Mucosa of rectum (tissue), 2 donors: Measurements from ENCODE around the gene TBC1D16.

ENCODE experiments used
- H3K27ac ChIP-seq, 2 donors: one replicate each; pipeline ENCODE4 v1.7.0; 2013; ENCODE audit warnings: inconsistent platforms in 2 of 2, low read depth in 2 of 2, low read length in 2 of 2
- H3K27me3 ChIP-seq, 2 donors: one replicate each; pipeline ENCODE4 v1.7.0; 2013; ENCODE audit warnings: low read length in 2 of 2; ENCODE audit not compliant: control insufficient read depth in 2 of 2, insufficient read depth in 2 of 2
- H3K36me3 ChIP-seq, 2 donors: one replicate each; pipeline ENCODE4 v1.7.0; 2013; ENCODE audit warnings: low read length in 2 of 2; ENCODE audit not compliant: control insufficient read depth in 2 of 2, insufficient read depth in 2 of 2
- H3K4me1 ChIP-seq, 2 donors: one replicate each; pipeline ENCODE4 v1.7.0; 2013; ENCODE audit warnings: low read length in 2 of 2, mild to moderate bottlenecking in 1 of 2; ENCODE audit not compliant: control insufficient read depth in 2 of 2, insufficient read depth in 2 of 2
- H3K4me3 ChIP-seq, 2 donors: one replicate each; pipeline ENCODE4 v1.7.0; 2013; ENCODE audit warnings: low read length in 2 of 2
- H3K9ac ChIP-seq, 2 donors: one replicate each; pipeline ENCODE4 v1.7.0; 2013; ENCODE audit warnings: low read length in 2 of 2, low read depth in 1 of 2, mild to moderate bottlenecking in 1 of 2
- H3K9me3 ChIP-seq, 2 donors: one replicate each; pipeline ENCODE4 v1.7.0; 2013; ENCODE audit warnings: low read length in 2 of 2; ENCODE audit not compliant: control insufficient read depth in 2 of 2
- donor health status: healthy.
- donor health status: Normal muscosa, but diverticular disease.

The TBC1D16 gene

GRCh38 chr17:79933863-79934652 lies 101.6 kb downstream of the TBC1D16 start:
- no peaks in the 10 kb centered on the region for H3K36me3 ChIP-seq
- no peaks in the 10 kb centered on the region for H3K9me3 ChIP-seq
- H3K4me3 ChIP-seq: no peak overlapping the region
- peaks cover 4 to 5% of the 10 kb centered on the region in 2 donors for H3K27me3 ChIP-seq
- peaks cover 19 to 26% of the 10 kb centered on the region in 2 donors for H3K4me1 ChIP-seq
- H3K9ac ChIP-seq: no peak overlapping the region
- H3K27ac ChIP-seq: no peak overlapping the region

- no peak overlapping the region for H3K4me3 ChIP-seq
- H3K27me3 ChIP-seq: peaks cover 4 to 6% of the 10 kb centered on the region in 2 donors
- peaks cover 19 to 26% of the 10 kb centered on the region in 2 donors for H3K4me1 ChIP-seq
- H3K9me3 ChIP-seq: no peaks in the 10 kb centered on the region
- no peaks in the 10 kb centered on the region for H3K36me3 ChIP-seq
- H3K9ac ChIP-seq: no peak overlapping the region
- peak overlapping the region in 1 of 2 donors; percentile 16 for H3K27ac ChIP-seq
Observed at GRCh38 chr17:79932451-79933306, 103.0 kb downstream of the TBC1D16 start.

- Histone ChIP-seq H3K36me3 (no peaks in the 10 kb centered on the region), H3K4me3 (no peak overlapping the region), H3K9me3 (no peaks in the 10 kb centered on the region), H3K27me3 (peaks cover 4 to 6% of the 10 kb centered on the region in 2 donors), H3K4me1 (peaks cover 22 to 28% of the 10 kb centered on the region in 2 donors), H3K27ac (peak overlapping the region in 1 of 2 donors; percentile 16), H3K9ac (no peak overlapping the region)
Observed at GRCh38 chr17:79931817-79932309, 103.8 kb downstream of the TBC1D16 start.

- H3K27ac ChIP-seq: no peak overlapping the region
- no peak overlapping the region for H3K4me3 ChIP-seq
- no peaks in the 10 kb centered on the region for H3K9me3 ChIP-seq
- H3K27me3 ChIP-seq: peaks cover 4 to 6% of the 10 kb centered on the region in 2 donors
- no peaks in the 10 kb centered on the region for H3K36me3 ChIP-seq
- H3K9ac ChIP-seq: peak overlapping the region in 1 of 2 donors; percentile 7
- peaks cover 28 to 35% of the 10 kb centered on the region in 2 donors for H3K4me1 ChIP-seq
Observed at GRCh38 chr17:79930877-79931816, 104.5 kb downstream of the TBC1D16 start.

GRCh38 chr17:79930062-79930876 lies 105.4 kb downstream of the TBC1D16 start:
- no peaks in the 10 kb centered on the region for H3K9me3 ChIP-seq
- peaks cover 4 to 6% of the 10 kb centered on the region in 2 donors for H3K27me3 ChIP-seq
- H3K4me3 ChIP-seq: peak overlapping the region in 1 of 2 donors; percentile 7
- H3K9ac ChIP-seq: peak overlapping the region in 1 of 2 donors; percentile 27
- H3K27ac ChIP-seq: no peak overlapping the region
- H3K36me3 ChIP-seq: no peaks in the 10 kb centered on the region
- H3K4me1 ChIP-seq: peaks cover 30 to 43% of the 10 kb centered on the region in 2 donors

GRCh38 chr17:79929257-79930061 lies 106.2 kb downstream of the TBC1D16 start:
- Histone ChIP-seq H3K36me3 (no peaks in the 10 kb centered on the region), H3K4me1 (peaks cover 38 to 51% of the 10 kb centered on the region in 2 donors), H3K9ac (no peak overlapping the region), H3K9me3 (no peaks in the 10 kb centered on the region), H3K4me3 (no peak overlapping the region), H3K27me3 (peaks cover 4 to 6% of the 10 kb centered on the region in 2 donors), H3K27ac (no peak overlapping the region)

- Histone ChIP-seq H3K27me3 (peaks cover 4 to 6% of the 10 kb centered on the region in 2 donors), H3K9me3 (no peaks in the 10 kb centered on the region), H3K4me3 (no peak overlapping the region), H3K9ac (no peak overlapping the region), H3K27ac (no peak overlapping the region), H3K4me1 (peaks cover 39 to 53% of the 10 kb centered on the region in 2 donors), H3K36me3 (no peaks in the 10 kb centered on the region)
Observed at GRCh38 chr17:79928502-79929256, 107.0 kb downstream of the TBC1D16 start.
